Measurements from ENCODE around the gene SKI.

Gene SKI

DNA sequence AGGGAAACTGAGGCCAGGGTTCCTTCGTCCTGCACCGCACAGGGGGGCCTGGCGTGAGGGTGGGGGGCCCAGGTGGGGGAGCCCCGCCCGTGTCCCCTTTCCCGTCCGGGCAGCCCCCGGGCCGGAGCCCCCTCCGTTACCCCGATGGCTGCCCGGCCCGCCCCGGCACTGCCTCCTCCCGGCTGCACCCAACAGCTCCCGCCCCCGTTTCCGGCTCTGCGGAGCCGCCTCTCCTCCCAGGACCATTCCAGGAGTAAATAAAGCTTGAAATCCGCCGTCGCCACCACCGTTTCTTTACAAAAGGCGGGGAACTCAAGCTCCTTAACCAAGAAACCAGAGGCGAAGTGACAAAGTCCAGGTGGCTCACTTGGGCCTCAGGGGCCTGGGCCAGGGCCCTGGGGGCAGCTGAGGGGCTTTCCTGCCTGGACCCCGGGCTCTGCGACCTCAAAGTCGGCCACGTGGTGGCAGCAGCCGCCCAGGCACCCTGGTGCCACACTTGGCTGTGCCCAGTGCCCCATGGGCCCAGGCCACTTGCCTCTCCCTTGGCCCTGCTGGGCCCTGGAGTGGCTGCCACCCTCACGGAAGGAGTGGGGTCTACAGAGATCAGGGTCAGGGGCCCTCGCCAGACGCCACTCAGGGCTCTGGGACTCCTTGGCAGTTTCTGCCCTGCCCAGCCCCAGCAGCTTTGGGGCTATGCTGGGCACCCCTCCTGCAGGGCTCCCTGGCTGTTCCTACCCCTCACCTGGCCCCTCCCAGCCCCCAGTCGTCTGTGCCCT is 33.0 kb upstream of the SKI start:
- no peak for FAIRE-seq

DNA sequence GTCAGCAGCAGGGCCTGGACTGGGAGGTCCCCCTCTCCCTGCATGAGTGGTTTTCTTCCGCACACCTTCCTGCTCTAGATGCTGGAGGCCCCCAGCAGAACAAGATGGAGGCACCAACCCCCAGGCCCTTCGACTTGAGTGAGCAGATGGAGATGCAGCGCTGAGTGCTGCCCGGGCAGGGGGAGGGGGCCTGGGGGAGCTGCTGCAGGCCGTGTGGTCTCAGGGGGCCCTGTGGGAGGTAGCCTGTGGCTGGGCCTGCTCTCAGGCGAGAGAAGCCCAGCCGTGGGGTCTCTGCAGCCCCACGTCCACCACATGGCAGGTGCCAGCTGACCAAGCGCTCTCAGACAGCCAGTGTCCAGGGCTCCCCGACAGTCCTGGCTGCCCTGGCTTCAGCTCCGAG is 32.3 kb upstream of the SKI start:
- no peak for FAIRE-seq

DNA sequence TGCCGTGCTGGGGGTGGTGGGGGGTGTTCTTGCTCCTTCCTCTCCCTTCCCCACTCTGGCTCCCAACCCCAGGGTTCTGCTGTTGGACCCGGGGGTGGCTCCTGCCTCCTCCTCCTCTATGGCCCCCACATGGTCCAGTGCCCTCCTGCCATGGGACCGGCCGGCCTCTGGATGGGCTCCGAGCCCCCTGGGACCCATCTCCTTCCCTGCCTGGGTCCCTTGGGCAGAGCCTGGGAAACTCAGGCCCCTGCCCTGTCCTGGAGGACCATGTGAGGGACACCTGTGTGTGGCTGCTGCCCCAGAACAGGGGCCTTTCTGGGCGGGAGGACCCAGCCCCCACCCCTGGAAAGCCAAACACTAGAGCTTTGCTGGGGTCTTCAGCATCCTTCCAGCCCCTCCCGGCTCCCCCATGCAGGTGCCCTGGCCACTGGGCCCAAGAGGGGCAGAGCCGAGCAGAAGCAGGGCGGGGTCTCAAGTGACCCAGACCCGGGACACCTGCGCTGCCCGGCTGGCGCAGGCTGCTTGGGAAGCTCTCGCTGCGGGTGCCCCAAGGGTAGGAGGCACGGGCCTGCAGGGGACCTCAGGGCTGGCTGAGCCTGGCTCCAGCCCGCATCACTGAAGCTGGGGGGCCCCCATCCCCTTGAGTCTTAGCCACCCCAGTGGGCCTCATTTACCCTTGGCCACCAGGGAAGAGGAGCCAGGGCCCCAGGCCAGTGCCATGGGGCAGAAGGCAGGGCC is 31.0 kb upstream of the SKI start:
- no peak for FAIRE-seq

DNA sequence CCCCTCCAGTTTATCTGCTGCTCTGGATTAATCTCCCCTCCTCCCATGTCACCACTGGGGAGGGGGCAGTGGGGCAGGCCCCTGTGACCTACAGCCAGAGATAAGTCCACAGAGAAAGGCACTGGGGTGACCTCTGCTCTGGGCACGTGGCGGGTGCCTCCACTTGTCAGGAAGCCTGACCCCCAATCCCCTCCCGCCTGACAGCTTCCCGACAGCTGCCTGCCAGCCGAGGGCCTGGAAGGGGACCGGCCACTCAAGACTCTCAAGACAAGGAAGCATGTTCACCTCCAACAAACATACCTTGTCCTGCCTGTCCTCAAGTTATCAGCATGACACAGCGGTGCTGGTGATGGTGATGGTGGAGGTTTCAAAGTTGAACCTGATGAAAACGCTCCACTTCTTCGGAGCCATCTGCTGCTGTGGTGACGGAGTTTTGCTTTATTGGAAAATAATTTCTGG is 30.4 kb upstream of the SKI start:
- FAIRE-seq: no peak

DNA sequence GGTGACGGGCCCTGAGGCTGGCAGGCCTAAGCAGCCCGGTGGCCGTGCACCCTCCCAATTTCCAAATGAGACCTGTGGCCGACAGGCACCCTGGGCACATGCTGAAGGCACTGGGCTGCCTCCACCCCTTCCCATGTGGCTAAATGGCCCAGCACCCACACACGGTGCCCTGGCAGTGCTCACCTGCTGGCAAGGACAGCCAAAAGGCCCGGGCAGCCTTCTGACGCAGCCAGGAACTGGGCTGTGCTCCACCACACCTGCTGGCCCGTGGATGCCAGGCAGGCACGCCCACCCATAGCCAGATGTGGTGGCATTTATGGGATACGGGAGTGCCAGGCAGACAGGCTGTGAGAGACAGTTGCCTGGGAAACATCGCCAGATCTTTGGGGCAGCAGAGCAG is 29.5 kb upstream of the SKI start:
- FAIRE-seq: no peak

DNA sequence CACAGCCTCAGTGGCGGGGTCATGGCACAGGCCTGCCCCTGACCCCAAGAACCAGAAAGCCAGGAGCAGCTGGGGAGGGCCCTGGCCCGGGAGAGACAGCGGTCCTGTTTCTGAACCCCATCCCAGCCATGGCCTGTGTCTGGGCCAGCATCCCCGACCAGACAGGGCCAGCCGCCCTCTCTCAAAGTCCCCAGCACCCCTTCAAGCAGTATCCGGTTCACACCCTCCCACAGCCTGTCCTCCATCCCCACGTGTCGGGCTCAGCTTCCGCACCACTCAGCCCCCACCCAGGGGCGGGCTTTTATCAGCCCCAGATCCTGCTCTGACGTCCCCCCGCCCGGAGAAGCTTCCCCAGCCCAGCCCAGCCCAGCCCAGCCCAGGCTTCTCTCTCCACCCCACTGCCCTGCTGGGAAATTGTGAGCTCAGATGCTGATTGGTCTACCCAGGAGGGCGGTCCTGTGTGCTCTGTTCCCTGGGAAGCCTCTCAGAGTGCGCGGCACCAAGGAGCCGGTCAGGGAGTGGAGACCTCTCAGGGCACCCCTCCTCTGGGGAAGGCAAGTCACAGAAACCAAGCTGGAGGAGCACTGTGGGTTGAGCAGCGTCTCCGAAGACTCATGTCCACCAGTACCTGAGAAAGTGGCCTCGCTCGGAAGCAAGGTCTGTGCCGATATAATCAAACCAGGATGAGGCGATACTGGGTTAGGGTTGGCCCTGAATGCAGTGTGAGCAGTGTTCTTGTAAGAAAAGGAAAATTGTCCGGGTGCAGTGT is 28.9 kb upstream of the SKI start:
- FAIRE-seq: no peak

DNA sequence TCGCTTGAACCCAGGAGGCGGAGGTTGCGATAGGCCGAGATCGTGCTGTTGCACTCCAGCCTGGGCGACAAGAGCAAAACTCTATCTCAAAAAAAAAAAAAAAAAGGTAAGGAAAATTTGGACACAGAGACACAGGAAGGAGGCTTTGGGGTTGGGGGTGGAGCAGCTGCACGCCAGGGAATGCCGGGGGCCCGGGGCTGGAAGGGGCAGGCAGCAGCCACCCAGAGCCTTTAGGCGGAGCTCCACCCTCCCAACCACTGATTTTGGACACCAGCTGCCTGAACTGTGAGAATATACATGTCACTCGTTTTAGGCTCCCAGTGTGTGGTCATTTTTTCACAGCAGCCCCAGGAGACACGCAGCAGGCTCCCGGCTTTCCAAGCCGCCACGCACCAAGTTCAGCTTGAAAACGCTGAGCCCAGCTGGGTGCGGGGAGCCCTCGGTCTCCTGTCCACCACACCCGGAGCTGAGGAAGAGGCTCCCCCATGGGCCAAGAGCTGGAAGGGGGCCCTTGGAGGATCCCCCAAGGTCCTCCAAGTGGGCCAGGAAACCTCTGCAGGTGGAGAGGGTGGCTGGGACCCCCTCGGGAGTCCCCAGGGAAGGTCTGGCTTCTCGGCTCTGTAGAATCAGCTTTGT is 27.7 kb upstream of the SKI start:
- FAIRE-seq: no peak

DNA sequence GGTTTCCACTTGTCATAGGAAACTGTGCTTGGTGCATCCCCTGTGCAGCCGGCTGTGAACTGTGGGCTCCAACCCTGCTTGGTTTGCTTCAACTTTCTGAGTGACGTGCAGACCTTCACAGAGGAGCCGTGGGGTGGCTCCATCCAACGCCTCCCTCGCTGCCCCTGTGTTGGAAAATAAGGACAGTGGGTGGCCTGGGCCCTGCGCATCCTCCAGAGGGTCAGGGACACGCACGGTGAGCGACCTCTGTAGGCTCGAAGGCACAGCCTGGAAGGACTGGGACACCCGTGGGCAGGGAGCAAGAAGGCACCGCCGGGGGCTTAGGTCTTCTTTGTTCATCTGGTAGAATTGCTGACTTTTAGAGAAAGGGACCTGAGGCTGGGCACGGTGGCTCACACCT is 27.1 kb upstream of the SKI start:
- FAIRE-seq: no peak

DNA sequence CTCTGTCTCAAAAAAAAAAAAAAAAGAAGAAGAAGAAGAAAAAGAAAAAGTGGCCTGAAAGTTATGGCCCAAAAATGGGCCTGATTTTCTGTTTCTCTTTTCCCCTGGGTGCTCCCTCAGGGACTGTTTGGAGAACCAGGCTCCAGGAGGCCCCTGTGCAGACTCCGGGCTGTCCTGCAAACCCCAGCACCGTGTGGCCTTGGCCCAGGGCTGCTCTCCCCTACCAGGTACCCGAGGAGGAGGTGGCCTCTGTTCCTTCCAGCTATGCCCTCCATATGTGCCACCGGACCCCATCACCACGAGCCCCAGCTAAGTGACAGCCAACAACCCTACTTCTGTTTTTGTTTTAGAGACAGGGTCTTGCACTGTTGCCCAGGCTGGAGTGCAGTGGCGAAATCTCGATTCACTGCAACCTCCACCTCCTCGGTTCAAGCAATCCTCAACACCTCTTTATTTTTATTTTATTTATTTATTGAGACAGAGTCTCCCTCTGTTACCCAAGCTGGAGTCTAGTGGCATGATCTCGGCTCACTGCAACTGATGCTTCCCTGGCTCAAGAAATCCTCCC is 26.0 kb upstream of the SKI start:
- no peak for FAIRE-seq

DNA sequence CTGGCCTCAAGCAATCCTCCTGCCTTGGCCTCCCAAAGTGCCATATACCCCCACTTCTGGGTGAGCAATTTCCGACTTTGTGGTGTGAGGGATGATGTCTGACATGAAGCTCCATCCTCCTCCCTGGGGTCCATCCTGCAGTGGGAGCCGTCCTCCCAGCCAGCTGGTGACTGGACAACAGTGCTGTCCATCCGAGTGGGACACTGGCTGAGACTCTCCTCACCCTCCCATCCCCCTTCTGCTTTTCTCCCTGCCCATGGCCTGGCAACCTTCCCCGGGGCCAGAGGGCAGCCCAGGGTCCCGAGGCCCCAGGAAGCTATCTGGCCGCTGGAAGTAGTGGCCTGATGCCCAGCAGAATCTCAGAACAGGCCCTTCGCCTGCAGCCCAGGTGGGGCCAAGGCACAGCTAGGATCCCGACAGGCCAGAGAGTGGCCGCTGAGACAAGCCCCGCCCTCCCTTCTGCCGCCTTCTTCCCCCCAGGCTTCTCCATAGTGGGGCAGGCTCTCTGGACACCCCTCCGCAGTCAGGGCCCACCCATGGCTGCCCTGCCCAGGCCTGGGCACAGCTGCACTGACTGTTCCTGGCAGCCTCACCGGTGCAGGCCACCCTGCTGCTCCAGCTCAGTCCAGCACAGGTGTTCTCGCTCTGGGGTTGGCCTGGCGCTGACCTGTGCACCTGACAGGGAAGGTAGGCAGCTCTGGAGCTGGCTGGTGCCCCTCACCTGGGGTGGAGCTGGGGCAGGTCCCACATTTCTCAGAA is 25.1 kb upstream of the SKI start:
- FAIRE-seq: no peak

DNA sequence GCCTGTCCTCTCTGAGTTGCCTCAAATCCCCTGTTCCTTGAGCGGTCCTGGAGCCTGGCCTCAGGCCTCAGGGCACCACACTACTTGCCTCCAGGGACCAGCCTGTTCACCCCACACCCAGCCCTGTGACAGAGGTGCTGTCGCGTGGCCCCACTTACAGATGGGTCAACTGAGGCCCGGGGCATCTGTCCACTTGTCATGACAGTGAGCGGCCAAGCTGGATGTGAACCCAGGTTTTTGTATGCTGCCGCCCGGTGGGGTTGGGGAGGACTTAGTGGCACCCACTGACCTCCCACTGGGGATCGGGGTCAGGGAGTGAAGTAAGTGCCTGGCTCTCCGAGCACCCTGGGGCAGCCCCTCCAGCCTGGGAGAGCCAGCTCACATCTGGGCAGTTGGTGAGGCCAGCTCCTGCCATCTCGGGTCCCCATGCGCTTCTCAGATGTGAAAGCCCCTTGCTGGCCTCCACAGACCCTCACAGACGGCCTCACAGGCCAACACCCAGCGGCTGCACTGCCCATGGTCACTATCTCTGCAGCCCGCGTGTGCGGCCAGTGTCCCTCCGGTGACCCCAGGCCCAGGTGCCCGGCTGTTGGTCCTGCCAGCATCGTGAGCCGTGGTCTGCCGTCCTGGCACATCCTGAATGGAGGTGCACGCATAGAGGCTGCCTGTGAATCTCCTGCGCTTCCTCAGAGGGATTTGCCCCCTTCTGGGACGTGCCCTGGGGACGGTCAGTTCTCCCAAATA is 24.3 kb upstream of the SKI start:
- FAIRE-seq: no peak

DNA sequence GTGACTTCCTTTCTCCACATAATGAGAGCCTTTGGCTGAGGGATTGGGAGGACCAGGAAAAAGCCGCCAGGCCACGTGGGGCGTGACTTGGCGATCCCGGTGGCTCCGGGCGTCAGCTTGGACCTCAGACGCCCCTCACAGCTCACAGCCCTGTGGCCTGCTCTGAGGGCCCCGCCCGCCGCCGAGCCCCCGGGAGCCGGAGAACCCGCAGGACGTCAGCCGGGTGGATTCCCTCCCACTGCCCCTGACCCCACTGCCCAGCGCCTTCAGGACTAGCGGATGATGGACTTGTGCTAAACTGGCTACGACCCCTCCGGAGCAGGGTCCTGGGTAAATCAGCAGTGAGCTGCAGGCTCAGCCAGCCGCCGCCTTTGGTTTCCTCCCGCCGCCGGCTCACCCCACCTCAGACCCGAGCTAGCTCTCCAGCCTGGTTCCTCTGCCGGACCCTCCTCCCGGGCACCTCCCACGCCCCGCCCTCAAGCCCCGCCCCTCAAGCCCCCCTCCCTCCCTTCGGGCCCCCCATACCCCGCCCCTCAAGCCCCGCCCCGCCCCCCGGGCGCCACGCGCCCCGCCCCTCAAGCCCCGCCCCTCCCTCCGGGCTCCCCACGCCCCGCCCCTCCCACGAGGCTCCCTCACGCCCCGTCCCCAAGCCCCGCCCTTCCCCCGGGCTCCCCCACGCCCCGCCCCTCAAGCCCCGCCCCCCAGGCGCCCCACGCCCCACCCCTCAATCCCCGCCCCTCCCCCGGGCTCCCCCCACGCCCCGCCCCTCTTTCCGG is 23.5 kb upstream of the SKI start:
- no peak for FAIRE-seq

DNA sequence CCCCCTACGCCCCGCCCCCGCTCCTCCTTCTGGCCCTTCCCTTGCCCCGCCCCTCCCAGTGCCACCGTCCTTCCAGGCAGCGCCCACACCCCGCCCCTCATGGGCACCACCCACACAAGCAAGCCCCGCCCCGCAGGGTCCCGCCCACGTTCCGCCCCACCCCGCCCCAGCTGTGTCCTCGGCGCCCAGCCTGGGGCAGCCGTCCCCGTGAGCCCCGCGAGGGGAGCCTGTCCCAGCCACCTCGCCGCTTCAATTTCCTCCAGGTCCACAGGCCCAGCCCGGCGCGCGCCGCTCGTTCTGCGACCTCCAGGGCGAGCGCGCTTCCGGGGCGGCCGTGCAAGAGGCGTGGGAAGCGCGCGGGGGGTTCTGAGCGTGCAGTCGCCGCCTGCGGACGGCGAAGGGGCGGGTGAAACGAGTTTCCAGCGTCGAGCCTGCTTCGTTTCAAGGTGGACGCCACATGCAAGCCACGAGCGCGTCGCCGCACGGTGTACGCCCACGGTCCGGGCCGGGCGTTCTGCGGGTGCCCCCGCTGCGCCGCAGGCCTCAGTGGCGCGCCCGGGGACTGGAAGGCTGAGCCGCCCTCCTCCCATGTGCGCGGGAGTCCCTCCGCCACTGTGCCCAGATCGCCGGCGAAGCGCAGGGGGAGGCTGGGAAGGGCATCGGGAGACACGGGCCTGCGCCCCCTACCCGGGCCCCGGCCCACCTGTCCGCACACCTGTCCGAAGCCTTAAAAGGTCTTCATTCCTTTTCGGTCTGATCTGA is 22.7 kb upstream of the SKI start:
- FAIRE-seq: no peak

DNA sequence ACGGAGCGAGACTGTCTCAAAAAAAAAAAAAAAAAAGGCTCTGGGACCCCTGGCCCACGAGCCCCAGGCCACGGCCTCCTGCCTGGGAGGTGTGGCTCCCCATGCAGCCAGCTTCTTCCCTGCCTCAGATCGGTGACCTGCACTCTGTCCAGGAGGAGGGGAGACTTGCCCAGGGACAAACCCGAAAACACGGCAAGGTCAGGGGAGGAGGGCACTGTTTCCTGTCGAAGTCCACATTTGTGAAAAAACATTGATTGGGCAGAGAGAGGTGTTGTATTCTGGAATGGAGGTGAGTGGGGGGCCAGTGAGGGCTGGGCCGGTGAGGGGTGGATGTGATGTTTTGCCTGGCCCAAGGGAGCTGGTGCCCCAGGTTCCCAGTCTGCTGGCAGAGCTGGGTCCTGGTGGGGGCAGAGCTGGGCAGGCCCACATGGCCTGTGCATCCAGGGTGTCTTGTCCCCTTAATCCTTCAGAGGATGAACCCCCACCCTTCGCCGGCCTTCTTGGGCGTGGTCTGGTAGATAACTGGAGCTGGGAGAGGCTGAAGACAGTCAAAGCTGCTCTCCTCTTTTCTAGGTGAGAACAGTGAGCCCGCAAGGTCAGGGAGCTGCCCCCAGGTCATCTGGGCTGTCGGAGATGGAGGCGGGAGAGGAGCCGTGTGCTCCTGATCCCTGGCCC is 21.2 kb upstream of the SKI start:
- FAIRE-seq: no peak

DNA sequence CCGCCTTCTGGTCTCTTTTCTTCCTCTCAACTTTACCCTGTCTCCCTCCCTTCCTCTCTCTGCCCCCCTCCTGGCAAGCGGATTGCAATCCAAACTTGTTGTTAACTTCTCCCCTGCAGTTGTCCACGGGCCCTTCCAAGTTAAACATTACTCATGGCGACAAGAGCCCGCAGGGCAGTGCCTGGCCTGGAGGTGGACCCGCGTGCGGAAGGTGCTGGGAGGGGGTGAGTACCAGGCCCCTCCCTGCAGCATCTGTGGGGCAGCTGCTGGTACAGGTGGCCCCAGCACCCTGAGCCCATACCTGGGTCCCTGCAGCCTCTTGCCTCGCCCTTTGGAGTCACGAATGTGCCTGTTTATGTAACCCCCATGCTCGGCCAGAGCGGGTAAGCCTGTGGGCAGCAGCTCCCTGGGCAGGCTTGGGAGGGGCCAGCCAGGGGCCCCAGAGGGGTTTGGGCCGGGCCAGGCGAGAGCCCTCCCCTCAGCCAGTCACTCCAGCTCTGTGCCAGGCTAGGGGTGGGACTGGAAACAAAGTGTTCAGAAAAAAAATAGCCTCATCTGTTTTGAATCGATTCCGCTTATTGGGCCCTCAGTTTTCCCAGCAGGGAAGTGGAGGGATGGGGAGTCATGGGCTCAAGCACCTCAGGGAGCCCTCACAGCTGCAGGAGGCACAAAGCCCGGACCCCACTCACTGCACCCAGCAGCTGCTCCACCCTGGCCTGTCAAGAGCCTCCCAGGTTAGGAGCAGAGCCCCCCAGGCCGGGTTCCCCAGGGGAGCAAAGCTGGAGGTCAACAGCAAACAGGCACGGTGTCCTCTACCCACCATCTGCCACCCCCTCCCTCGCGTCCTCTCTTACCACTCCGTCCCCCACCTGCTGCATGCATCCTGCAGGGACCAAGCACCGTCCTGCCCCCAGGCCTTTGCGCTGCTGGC is 19.5 kb upstream of the SKI start:
- no peak for FAIRE-seq

DNA sequence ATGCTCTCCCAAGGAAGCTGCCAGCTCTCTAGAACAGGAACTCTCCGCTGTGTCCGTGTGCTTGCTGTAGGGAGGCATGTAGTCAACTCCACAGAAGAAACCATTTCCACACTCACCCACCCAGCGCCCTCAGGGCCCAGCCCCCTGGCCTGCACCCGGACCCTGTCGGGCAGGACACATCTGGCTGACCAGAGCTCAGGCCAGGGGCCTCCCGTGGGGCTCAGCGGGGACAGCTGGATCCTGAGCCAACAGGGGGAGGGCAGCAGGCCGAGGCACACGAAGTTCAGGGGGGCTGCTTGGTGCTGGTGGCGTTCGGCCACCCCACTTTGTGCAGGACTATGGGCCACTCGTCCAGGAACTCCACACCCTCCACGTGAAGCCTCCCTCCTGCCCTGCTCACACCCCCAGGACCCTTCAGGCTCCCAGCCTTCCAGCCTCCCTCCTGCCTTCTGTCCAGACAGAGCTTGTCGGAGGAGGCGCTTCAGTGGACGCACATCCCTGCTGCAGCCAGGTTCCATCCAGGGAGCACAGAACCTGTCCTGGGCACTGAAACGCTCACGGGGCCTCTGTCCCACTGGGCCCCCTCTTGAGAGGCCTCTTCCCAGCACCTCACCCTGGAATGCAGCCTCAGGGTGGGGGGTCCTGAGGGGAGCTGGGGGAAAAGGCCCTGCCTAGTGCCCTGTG is 18.6 kb upstream of the SKI start:
- FAIRE-seq: no peak

DNA sequence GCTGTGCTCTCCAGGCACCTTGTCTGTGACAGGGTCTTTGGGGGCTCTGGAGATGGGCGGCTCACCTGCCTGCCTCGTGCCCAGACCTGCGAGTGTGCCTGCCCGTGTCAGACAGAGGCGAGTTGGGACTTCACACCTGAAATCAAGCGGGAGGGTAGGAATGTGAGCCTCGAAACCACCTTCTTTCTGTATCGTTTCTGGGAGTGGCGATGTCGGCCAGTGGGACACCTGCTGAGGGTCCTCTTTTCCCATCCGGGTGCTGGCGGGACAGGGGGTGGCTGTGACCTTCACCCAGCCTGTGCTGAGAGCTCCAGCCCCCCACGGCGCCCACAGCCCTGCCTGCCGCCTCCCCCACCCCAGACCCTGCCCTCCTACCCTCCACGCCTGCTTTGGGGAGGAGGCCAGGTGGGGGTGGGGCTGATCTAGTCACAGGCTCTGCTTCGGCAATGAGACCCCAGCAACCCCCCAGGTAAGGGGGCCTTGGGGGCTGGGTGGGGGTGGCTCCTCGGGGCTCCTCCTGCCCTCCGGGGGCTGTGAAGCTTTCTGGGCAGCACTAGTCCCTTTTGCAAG is 17.9 kb upstream of the SKI start:
- no peak for FAIRE-seq
